Fibroblast of lung (primary cell): ENCODE data around the gene ALKBH6. TPM values are rescaled to one million over a fixed set of nuclear protein-coding genes. Genes with fewer than 3 reads are reported as not detected.

Experiments
- DNase-seq, 2 donors: peaks; one replicate each; pipeline versions ENCODE4 v3.0.0 to v3.0.0-alpha.2; 2010; ENCODE audit warnings: low read depth in 2 of 2
- H2AFZ ChIP-seq: 2 replicates; pipeline ENCODE4 v1.5.1; 2012; ENCODE audit warnings: low read length, control low read depth, inconsistent platforms
- H3K27ac ChIP-seq: 2 replicates; pipeline ENCODE4 v1.5.1; 2011; ENCODE audit warnings: low read length, control low read depth; ENCODE audit not compliant: insufficient read depth
- H3K27me3 ChIP-seq: 2 replicates; pipeline ENCODE4 v1.5.1; 2011; ENCODE audit warnings: mild to moderate bottlenecking, low read length; ENCODE audit not compliant: control insufficient read depth, insufficient read depth
- H3K36me3 ChIP-seq: 2 replicates; pipeline ENCODE4 v1.5.1; 2011; ENCODE audit warnings: low read length; ENCODE audit not compliant: control insufficient read depth, insufficient read depth
- H3K4me1 ChIP-seq: 2 replicates; pipeline ENCODE4 v1.5.1; 2011; ENCODE audit warnings: low read length; ENCODE audit not compliant: control insufficient read depth, insufficient read depth; ENCODE audit errors: extremely low read depth
- H3K4me2 ChIP-seq: 2 replicates; pipeline ENCODE4 v1.5.1; 2011; ENCODE audit warnings: low read length, control low read depth; ENCODE audit not compliant: insufficient read depth; ENCODE audit errors: extremely low read depth
- H3K4me3 ChIP-seq, 4 experiments: fragments of 200-600 bp in 1 of 4; sonication (generic) in 1 of 4; replicated peaks in 1 of 4; 2 replicates each; pipeline ENCODE4 v1.5.1; 2011 to 2016; ENCODE audit warnings: low read length in 4 of 4, low read depth in 3 of 4, mild to moderate bottlenecking in 3 of 4, control low read depth in 2 of 4, inconsistent platforms in 1 of 4, mixed read lengths in 1 of 4; ENCODE audit not compliant: insufficient read depth in 1 of 4; ENCODE audit errors: control extremely low read depth in 1 of 4
- H3K79me2 ChIP-seq: 2 replicates; pipeline ENCODE4 v1.5.1; 2012; ENCODE audit warnings: mild to moderate bottlenecking, low read length, inconsistent platforms; ENCODE audit not compliant: control insufficient read depth, insufficient read depth
- H3K9ac ChIP-seq: 2 replicates; pipeline ENCODE4 v1.5.1; 2011; ENCODE audit warnings: mild to moderate bottlenecking, low read length, control low read depth; ENCODE audit not compliant: insufficient read depth
- H3K9me3 ChIP-seq: 2 replicates; pipeline ENCODE4 v1.5.1; 2012; ENCODE audit warnings: low read depth, low read length; ENCODE audit not compliant: control insufficient read depth, insufficient read depth
- H4K20me1 ChIP-seq: 2 replicates; pipeline ENCODE4 v1.5.1; 2011; ENCODE audit warnings: low read length; ENCODE audit not compliant: control insufficient read depth, insufficient read depth; ENCODE audit errors: extremely low read depth
- EZH2 ChIP-seq: IDR thresholded peaks from 2 replicates; pipeline ENCODE4 v1.5.1; 2012; ENCODE audit warnings: low read length, control low read depth, mild to moderate bottlenecking; ENCODE audit errors: missing control alignments
- polyA plus RNA-seq, 2 donors: library from polyadenylated mRNA; depleted of rRNA in 1 of 2; stranded (reverse) in 1 of 2; unstranded in 1 of 2; fragments of >200 nt; gene quantifications; 2 replicates each; pipeline ENCODE4 v1.2.1, GENCODE V29; 2011 to 2012; ENCODE audit warnings: missing spikeins in 1 of 2
- total RNA-seq: library from RNA; depleted of rRNA; stranded (reverse); fragments of >200 nt; gene quantifications from 2 replicates; pipeline ENCODE4 v1.2.1, GENCODE V29; 2014
- TF ChIP-seq, protein P1 (sequence below), 2 donors: IDR thresholded peaks in 1 of 2; conservative IDR thresholded peaks in 1 of 2; 1 replicate in 1 of 2; 2 replicates in 1 of 2; pipeline ENCODE4 v1.5.1; 2011 to 2012; ENCODE audit warnings: low read length in 2 of 2, control low read depth in 1 of 2, inconsistent platforms in 1 of 2, low read depth in 1 of 2, mild to moderate bottlenecking in 1 of 2

ALKBH6 gene
- total and polyA plus RNA-seq, 2 donors (not counting 1 experiment from before 2014, with no cell fraction given) = 19.5 to 20.1 TPM

DNA sequence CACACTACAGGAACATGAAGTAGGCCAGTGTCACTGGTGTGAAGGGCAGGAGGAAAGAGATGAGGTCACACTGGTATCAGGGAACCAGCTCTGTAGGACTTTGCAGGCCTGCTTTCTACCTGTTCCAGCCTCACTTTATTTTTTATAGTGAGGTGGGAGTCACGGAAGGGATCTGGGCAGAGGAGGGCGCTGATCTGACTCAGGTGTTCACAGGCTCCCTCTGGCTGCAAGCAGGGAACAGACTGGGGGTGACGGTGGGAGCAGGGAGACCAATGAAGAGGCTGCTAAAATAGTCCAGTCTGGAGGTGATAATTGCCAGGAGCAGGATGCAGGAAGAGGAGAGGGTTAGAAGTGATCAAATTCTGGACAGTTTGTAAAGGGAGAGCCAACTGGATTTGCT, 37.2 kb upstream of the ALKBH6 start:
- no peak overlapping the region for H3K4me3 ChIP-seq
- H3K9ac ChIP-seq = no peak overlapping the region
- DNase-seq = peak in 1 of 2 donors; percentile 14
- peaks cover 3% of the 10 kb centered on the region for H3K4me1 ChIP-seq
- peaks cover 10% of the 10 kb centered on the region for H3K79me2 ChIP-seq
- TF ChIP-seq EZH2 = no peak
- TF ChIP-seq, protein P1, sequence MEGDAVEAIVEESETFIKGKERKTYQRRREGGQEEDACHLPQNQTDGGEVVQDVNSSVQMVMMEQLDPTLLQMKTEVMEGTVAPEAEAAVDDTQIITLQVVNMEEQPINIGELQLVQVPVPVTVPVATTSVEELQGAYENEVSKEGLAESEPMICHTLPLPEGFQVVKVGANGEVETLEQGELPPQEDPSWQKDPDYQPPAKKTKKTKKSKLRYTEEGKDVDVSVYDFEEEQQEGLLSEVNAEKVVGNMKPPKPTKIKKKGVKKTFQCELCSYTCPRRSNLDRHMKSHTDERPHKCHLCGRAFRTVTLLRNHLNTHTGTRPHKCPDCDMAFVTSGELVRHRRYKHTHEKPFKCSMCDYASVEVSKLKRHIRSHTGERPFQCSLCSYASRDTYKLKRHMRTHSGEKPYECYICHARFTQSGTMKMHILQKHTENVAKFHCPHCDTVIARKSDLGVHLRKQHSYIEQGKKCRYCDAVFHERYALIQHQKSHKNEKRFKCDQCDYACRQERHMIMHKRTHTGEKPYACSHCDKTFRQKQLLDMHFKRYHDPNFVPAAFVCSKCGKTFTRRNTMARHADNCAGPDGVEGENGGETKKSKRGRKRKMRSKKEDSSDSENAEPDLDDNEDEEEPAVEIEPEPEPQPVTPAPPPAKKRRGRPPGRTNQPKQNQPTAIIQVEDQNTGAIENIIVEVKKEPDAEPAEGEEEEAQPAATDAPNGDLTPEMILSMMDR (conservative IDR thresholded peaks at IDR 0.05 in 1 of 2, IDR thresholded peaks at IDR 0.05 in 1 of 2; ENCODE audit: low read depth in 1 of 2, low read length in 2 of 2) = peak in 1 of 2 donors; percentile 6
- no peaks in the 10 kb centered on the region for H4K20me1 ChIP-seq
- no peaks in the 10 kb centered on the region for H3K36me3 ChIP-seq
- H3K9me3 ChIP-seq = no peaks in the 10 kb centered on the region
- H3K27ac ChIP-seq = no peak overlapping the region
- H3K4me2 ChIP-seq = no peak overlapping the region
- no peak overlapping the region for H2AFZ ChIP-seq
- H3K27me3 ChIP-seq = no peaks in the 10 kb centered on the region

GRCh38 chr19:36049080-36049698, 35.2 kb upstream of the ALKBH6 start:
- Histone ChIP-seq H3K27me3 (no peaks in the 10 kb centered on the region), H2AFZ (no peak overlapping the region), H3K9ac (no peak overlapping the region), H3K36me3 (no peaks in the 10 kb centered on the region), H3K4me3 (no peak overlapping the region), H3K27ac (no peak overlapping the region), H3K9me3 (no peaks in the 10 kb centered on the region), H4K20me1 (no peaks in the 10 kb centered on the region), H3K79me2 (no peaks in the 10 kb centered on the region), H3K4me1 (peaks cover 3% of the 10 kb centered on the region), H3K4me2 (no peak overlapping the region)
- TF ChIP-seq EZH2 = no peak
- TF ChIP-seq, protein P1 (conservative IDR thresholded peaks at IDR 0.05 in 1 of 2, IDR thresholded peaks at IDR 0.05 in 1 of 2; ENCODE audit: low read depth in 1 of 2, low read length in 2 of 2) = no peak
- DNase-seq = peak in 1 of 2 donors; percentile 17

- DNase-seq = no peak
- Histone ChIP-seq H3K9me3 (no peaks in the 10 kb centered on the region), H3K27me3 (no peaks in the 10 kb centered on the region), H3K79me2 (no peaks in the 10 kb centered on the region), H3K9ac (no peak overlapping the region), H3K4me2 (no peak overlapping the region), H3K4me1 (peaks cover 3% of the 10 kb centered on the region), H3K36me3 (no peaks in the 10 kb centered on the region), H4K20me1 (no peaks in the 10 kb centered on the region), H3K27ac (no peak overlapping the region), H2AFZ (no peak overlapping the region), H3K4me3 (no peak overlapping the region)
- TF ChIP-seq EZH2 = no peak
- TF ChIP-seq, protein P1 (conservative IDR thresholded peaks at IDR 0.05 in 1 of 2, IDR thresholded peaks at IDR 0.05 in 1 of 2; ENCODE audit: low read depth in 1 of 2, low read length in 2 of 2) = no peak
These were observed 33.8 kb upstream of the ALKBH6 start for GRCh38 chr19:36047835-36048234.
